Stimulated activated naive CD8-positive, alpha-beta T cell treated with anti-CD3 and anti-CD28 coated beads, Interleukin-15, Interleukin-2, amounts not matched to agents 100 U/mL and 50 U/mL, for 24 hours (primary cell): ENCODE measurements around the gene METTL13.

Experiments
- ATAC-seq: fragments of 150-1000 bp; cut with Tn5 transposase; one replicate; pipeline ENCODE4 v1.10.0; 2021
- DNase-seq: peaks from one replicate; pipeline ENCODE4 v3.0.0; 2021

METTL13 gene

DNA sequence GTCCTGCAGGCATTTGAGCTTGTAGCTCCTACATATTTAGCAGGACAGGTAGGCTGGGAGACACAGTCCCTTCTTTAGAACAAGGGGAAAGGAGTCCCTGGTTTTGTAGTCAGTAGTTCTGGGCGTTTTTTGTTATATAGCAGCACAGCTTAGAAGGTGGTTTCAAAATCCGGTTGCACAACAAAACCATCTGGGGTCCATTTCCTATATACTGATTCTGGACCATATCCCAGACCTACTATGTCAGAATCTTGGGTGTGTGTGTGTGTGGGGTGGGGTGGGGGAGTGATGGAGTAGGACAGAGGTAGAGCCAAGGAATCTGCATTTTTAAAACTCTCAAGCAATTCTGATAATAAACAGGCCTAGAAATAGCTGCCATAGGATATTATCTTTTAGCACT is 21.6 kb downstream of the METTL13 start:
- DNase-seq (no peak), ATAC-seq (no peak)

GRCh38 chr1:171803461-171804022 is 22.1 kb downstream of the METTL13 start:
- ATAC-seq (no peak), DNase-seq (no peak)

GRCh38 chr1:171805395-171806115 is 24.1 kb downstream of the METTL13 start:
- ATAC-seq = peak; percentile 53

DNA sequence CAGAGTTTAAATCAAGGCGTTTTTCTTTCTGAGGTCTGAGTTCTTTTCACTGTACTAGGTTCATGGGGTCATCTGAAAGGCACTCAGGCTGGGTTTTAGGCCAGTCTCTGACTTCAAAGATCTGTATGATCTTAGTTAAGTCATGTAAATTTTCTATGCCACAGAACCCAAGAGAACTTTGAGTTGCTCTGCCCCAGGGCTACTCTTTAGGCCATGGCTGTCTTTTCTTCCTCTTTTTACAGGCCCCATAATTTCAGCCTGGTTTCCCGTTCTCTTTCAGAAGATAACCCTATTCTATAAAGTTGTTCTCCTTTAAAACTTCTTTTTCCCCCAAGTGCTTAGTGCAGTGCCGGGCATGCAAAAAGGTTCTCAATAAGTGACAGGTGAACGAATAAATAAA is 26.1 kb downstream of the METTL13 start:
- DNase-seq (no peak), ATAC-seq (no peak)

More at GRCh38 chr1:171805395-171806115, 24.1 kb downstream of the METTL13 start:
- no peak for DNase-seq

DNA sequence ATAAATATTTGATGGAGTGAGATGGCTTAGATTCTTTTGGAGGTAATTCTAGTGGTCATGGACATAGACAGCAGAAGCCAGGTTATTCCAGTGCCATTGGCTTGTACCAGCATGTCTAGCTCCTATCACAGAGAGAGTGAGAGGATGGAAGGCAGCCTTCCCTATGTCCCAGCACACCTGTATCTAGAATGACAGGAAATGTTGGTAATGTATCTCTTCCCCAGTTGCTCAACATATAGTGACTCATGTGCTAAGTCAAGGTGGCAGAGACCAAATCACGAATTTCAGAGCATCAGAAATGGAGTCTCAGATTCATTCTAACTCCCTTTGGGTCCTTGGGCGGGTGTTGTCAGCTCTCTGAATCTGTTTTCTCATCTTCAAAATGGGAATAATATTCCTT is 28.4 kb downstream of the METTL13 start:
- DNase-seq (no peak), ATAC-seq (no peak)

GRCh38 chr1:171811672-171812071 is 30.2 kb downstream of the METTL13 start:
- no peak for DNase-seq
- ATAC-seq = no peak

DNA sequence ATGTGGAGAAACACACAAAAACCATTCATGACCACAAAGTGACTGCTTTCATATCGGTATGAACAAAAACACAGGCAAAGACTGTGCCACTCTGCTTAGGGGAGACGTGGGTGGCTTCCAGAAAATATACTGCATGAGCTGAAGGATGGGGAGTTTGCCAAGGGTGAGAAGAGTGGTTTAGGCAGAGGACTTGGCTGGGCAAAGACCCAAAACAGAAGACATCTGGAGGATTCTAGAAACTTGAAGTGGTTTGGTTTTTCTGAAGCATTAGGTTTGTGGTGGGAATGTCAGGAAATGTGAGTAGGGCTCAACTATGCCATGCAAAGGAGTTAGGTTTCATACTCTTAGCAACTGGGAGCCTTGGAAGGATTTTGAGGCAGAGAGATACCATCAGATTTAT is 33.2 kb downstream of the METTL13 start:
- ATAC-seq (no peak), DNase-seq (no peak)

- DNase-seq = no peak
- no peak for ATAC-seq
Measured at GRCh38 chr1:171816300-171816901, 34.9 kb downstream of the METTL13 start.

DNA sequence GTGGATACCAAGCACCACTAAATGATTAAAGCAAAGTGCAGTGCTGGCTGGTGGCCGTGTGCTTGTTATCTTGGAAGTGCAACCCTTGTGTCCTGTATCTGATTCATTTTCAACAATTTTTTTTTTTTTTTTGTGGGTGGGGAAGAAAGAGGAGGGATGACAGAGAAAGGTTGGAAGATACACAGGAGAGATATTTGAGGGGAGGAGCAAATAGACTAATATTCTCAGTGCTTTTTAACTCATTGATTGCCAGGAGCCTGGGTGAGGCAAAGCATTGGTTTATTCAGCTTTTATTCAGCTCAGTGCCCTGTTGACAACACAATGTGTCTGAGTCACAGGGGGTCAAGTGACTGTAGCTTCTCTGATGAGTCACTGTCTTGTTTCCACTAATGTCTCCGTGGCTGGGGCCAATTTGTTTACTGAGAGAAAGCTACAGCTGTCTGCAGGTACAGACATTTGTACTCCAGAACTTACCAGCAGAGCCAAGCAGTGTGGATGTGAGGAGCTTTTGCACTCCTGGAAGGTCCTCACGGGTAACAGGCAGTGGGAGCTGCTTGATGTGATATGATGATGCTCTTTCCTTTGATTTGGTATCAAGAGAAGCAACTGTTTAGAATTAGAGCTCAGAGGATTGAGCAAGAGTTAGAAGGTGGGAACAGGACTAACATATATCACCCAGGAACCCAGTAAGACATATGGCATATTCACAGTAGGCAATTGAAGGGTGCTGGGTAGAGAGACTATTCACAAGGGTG is 36.2 kb downstream of the METTL13 start:
- ATAC-seq (peak; percentile 96), DNase-seq (peak; percentile 34)

DNA sequence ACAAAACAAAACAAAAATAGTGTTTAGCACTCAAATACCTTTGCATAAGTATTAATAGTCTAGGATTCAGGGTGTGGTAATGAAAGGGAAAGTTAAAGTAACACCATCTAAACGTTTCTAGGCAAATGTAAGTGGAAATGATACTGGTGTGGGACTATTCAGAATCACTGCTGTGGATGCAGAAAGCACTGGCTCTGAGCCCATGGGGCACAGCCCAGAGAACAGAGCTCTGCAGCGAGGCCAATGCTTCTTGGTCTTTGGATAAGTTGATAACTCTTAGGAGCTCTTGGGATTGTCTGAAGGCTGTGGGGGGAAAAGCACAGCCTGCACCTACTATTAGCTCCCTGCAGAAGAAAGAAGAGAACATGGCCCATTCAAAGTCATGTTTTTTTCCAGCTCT is 38.5 kb downstream of the METTL13 start:
- ATAC-seq (no peak), DNase-seq (no peak)

GRCh38 chr1:171826973-171827372 is 45.5 kb downstream of the METTL13 start:
- ATAC-seq (no peak), DNase-seq (no peak)

DNA sequence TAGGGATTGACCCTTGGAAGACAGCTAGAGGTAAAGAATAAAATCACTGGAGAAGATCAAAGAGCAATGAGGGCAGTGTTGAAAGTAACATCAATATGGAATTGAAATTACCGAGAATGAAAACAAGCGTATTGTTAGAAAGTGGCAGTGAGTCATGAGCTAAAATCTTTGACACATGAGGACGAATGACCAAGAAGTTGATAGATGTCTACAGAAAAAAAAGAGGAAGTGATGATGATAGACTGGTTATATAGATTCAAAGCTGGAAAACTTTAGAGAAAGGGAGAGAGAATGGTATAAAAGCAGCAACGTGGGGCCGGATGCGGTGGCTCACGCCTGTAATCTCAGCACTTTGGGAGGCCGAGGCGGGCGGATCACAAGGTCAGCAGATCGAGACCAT is 47.3 kb downstream of the METTL13 start:
- no peak for DNase-seq
- ATAC-seq = no peak

- no peak for ATAC-seq
- no peak for DNase-seq
Measured at GRCh38 chr1:171833091-171833825, 51.8 kb downstream of the METTL13 start.

DNA sequence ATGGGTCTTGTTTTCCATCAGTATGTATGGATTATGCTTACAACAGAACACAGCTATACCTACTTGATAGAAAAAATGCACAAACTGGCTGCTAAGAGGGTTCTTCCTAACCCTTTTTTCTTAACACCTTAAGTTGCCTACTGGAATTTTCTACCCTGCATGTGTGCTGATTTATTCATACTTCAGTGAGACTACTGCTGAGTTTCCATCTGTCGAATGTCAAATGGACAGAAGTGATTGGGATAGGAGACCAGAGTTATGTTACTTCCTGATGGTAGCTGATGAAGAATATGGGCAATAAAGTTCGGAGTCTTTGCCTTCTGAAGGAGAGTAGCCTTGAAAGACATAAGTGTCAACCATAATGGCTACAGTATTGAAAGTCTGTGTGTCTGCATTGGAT is 53.4 kb downstream of the METTL13 start:
- ATAC-seq (no peak), DNase-seq (no peak)

DNA sequence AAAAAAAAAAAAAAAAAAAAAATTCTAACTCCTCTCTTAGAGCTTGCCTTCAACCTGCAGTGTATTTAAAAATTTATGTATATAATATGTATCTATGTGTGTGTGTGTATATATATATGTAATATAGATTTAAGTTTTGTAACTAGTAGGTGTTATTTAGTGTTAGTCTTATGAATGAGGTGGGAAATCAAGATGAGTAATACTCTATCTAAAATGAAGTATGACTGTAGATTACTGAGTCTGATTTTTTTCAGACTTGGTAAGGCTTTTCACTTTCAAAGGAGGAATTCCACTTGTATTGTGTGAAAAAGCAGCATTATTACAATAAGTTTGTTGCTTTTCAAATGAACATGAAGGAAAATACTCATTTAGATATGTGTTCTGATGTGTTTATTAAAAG is 54.4 kb downstream of the METTL13 start:
- ATAC-seq (no peak), DNase-seq (no peak)

- ATAC-seq (peak; percentile 95), DNase-seq (peak; percentile 79)
Measured at GRCh38 chr1:171841050-171841910, 59.8 kb downstream of the METTL13 start, which contains the start of gene DNM3. DNM3 (plus strand) TSS chr1:171841498; CDS start chr1:171841657, 159 bp downstream.

GRCh38 chr1:171841931-171842761 is 60.7 kb downstream of the METTL13 start:
- ATAC-seq = no peak
- DNase-seq = peak; percentile 10

GRCh38 chr1:171844381-171844780 is 62.9 kb downstream of the METTL13 start:
- no peak for DNase-seq
- no peak for ATAC-seq

DNA sequence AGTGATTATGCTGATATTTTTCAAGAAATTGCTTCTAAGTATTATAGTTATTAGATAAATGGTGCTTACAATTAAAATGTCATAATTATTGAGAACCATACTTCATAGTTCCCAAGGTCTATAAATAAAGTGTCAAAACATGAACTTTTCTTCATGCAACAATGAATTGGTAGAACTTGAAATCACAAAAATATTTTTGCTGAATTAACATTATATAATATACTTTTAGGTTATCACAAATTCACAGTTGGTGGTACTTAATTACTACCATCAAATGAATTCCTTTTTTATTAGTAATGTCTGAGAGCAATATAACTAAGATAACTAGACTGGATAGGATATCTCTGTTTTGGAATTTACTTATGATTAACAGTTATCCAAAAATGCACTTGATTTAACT is 64.5 kb downstream of the METTL13 start:
- ATAC-seq (no peak), DNase-seq (no peak)
